GM12891 (cell line): ENCODE data around the gene PTPRD.

ENCODE experiments used
- POLR2A ChIP-seq: IDR thresholded peaks from 2 replicates; pipeline ENCODE4 v1.6.1; 2011; ENCODE audit warnings: low read depth, low read length, control low read depth
- POLR2AphosphoS5 ChIP-seq: IDR thresholded peaks from 2 replicates; pipeline ENCODE4 v1.6.1; 2011; ENCODE audit warnings: low read depth, low read length, control low read depth
- TAF1 ChIP-seq: IDR thresholded peaks from 2 replicates; pipeline ENCODE4 v1.6.1; 2011; ENCODE audit warnings: low read depth, low read length, control low read depth

- TF ChIP-seq POLR2A: no peak
- no peak for TF ChIP-seq POLR2AphosphoS5
- TF ChIP-seq TAF1: no peak
These were observed 2223.3 kb downstream of the PTPRD start for GRCh38 chr9:8389531-8389930.
